NCI-H345 (cell line): ENCODE data around the gene SELENOM.
"Not testable (repeated sequence)": the region's sequence is repeated elsewhere in the genome, so short reads cannot be mapped to it uniquely, and the experiment has no call there.

Source experiments
- DNase-seq: peaks from one replicate; lab custom pipeline; 2025; lab: John Stamatoyannopoulos, UW

SELENOM gene

GRCh38 chr22:31078389-31078788 lies 29.0 kb downstream of the SELENOM start:
- not testable (repeated sequence) for DNase-seq

- DNase-seq: no peak
Observed at GRCh38 chr22:31077681-31078080, 29.7 kb downstream of the SELENOM start.

GRCh38 chr22:31075961-31076360 lies 31.4 kb downstream of the SELENOM start:
- no peak for DNase-seq

- not testable (repeated sequence) for DNase-seq
Observed at GRCh38 chr22:31073545-31074145, 33.7 kb downstream of the SELENOM start.

GRCh38 chr22:31073125-31073524 lies 34.2 kb downstream of the SELENOM start:
- DNase-seq: not testable (repeated sequence)

- DNase-seq: not testable (repeated sequence)
Observed at GRCh38 chr22:31069691-31070314, 37.6 kb downstream of the SELENOM start.

GRCh38 chr22:31068970-31069369 lies 38.4 kb downstream of the SELENOM start:
- DNase-seq: no peak

- no peak for DNase-seq
Observed at GRCh38 chr22:31064369-31064768, 43.0 kb downstream of the SELENOM start.

GRCh38 chr22:31062566-31063230 lies 44.7 kb downstream of the SELENOM start:
- DNase-seq: no peak

GRCh38 chr22:31059663-31060062 lies 47.7 kb downstream of the SELENOM start:
- not testable (repeated sequence) for DNase-seq

- no peak for DNase-seq
Observed at GRCh38 chr22:31056986-31057599, 50.3 kb downstream of the SELENOM start.

GRCh38 chr22:31055635-31056159 lies 51.7 kb downstream of the SELENOM start:
- DNase-seq: peak; percentile 7

GRCh38 chr22:31055117-31055634 lies 52.2 kb downstream of the SELENOM start:
- DNase-seq: no peak
